K562 (cell line): ENCODE measurements around the gene TMEM229B.

Source experiments
- BACH1 ChIP-seq: fragments of 200-800 bp; sonication (Bioruptor generic); IDR thresholded peaks from 2 replicates; pipeline ENCODE4 v1.6.1; 2016; ENCODE audit warnings: missing genetic modification characterization, missing compliant biosample characterization
- BCL6 ChIP-seq: fragments of 250-450 bp; sonication (Bioruptor Pico); IDR thresholded peaks from 2 replicates; pipeline ENCODE4 v1.4.0; 2020
- CBX5 ChIP-seq: IDR thresholded peaks from 2 replicates; pipeline ENCODE4 v1.6.1; 2014; ENCODE audit warnings: low read depth, borderline replicate concordance
- GTF2F1 ChIP-seq: IDR thresholded peaks from 2 replicates; pipeline ENCODE4 v1.6.1; 2011; ENCODE audit warnings: low read depth, low read length, improper control_type of control experiment
- HCFC1 ChIP-seq: IDR thresholded peaks from 2 replicates; pipeline ENCODE4 v1.6.1; 2012; ENCODE audit warnings: low read depth, low read length, improper control_type of control experiment
- NBN ChIP-seq: fragments of 450-650 bp; IDR thresholded peaks from 2 replicates; pipeline ENCODE4 v1.6.1; 2016; ENCODE audit warnings: low read depth, mild to moderate bottlenecking
- PHF8 ChIP-seq: fragments of 200-600 bp; sonication (generic); IDR thresholded peaks from 2 replicates; pipeline ENCODE4 v1.6.1; 2012; ENCODE audit warnings: mixed run types, mild to moderate bottlenecking, inconsistent platforms, low read length, moderate library complexity, borderline replicate concordance
- POLR2A ChIP-seq: fragments of 450-650 bp; conservative IDR thresholded peaks from 2 replicates; pipeline ENCODE4 v1.6.1; 2016
- SIN3A ChIP-seq, 2 experiments: fragments of 150-350 bp in 1 of 2; IDR thresholded peaks; 2 replicates each; pipeline ENCODE4 v1.6.1; 2011 to 2016; ENCODE audit warnings: borderline replicate concordance in 2 of 2, low read depth in 2 of 2, low read length in 2 of 2, mild to moderate bottlenecking in 2 of 2, moderate library complexity in 2 of 2; ENCODE audit not compliant: control insufficient read depth in 1 of 2
- ZNF23 ChIP-seq: fragments of 250-450 bp; sonication (Bioruptor Pico); IDR thresholded peaks from 2 replicates; pipeline ENCODE4 v1.4.0; 2020; ENCODE audit warnings: mild to moderate bottlenecking
- TF ChIP-seq, protein P1 (sequence below), 3 experiments: fragments of 200-800 bp in 1 of 3; sonication (Bioruptor generic) in 1 of 3; sonication (generic) in 1 of 3; formaldehyde crosslinking in 1 of 3; IDR thresholded peaks; 2 replicates each; pipeline versions ENCODE4 v1.6.1 to v1.8.0; 2016 to 2022; ENCODE audit warnings: mild to moderate bottlenecking in 2 of 3, missing compliant biosample characterization in 2 of 3, missing genetic modification characterization in 2 of 3, missing genetic modification reagents in 1 of 3
- TF ChIP-seq, protein P2 (sequence below), 3 experiments: IDR thresholded peaks in 2 of 3; conservative IDR thresholded peaks in 1 of 3; 2 replicates each; pipeline ENCODE4 v1.5.1; 2011 to 2012; ENCODE audit warnings: low read length in 3 of 3, mild to moderate bottlenecking in 3 of 3, control low read depth in 2 of 3, improper control_type of control experiment in 1 of 3, inconsistent platforms in 1 of 3, low read depth in 1 of 3, mixed read lengths in 1 of 3, moderate library complexity in 1 of 3; ENCODE audit not compliant: insufficient read depth in 2 of 3
- TF ChIP-seq, protein P3 (sequence below): fragments of 450-650 bp; formaldehyde crosslinking; IDR thresholded peaks from 2 replicates; pipeline ENCODE4 v1.4.0; 2022; ENCODE audit warnings: missing genetic modification characterization
- TF ChIP-seq, protein P4 (sequence below): fragments of 250-450 bp; sonication (Bioruptor Pico); IDR thresholded peaks from 2 replicates; pipeline ENCODE4 v1.8.0; 2021; ENCODE audit warnings: borderline replicate concordance, mild to moderate bottlenecking, moderate library complexity; ENCODE audit not compliant: poor library complexity, severe bottlenecking

DNA sequence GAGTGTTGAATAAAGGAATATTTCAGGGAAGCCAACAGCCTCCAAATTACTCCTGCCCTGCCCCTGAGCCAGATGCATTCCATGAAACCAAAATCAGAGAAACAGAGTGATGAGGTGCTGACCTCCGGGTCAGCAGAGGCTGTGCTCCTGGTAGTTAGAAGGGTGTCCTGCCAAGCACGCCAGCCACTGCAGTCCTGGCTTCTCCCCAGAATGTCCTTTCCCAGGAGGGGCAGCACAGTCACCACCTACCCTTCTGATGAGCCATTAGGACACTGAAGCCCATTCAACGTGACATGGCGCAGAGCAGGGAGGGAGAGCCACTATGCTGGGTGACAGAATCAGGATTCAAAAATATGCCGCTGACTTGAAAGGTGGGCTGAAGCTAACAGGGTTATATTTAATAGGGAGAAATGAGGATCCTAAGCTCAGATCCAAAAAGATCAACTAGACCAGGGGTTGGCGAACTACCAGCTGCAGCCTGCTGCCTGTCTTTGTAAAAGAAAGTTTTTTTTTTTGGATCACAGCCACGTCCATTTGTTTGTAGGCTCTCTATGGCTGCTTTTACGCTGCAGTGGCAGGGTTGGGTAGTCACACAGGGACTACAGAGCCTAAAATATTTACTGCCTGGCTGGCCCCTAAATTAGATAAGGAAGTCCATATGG is 42.0 kb downstream of the TMEM229B start:
- no peak for TF ChIP-seq POLR2A
- TF ChIP-seq HCFC1 = no peak
- TF ChIP-seq, protein P1, sequence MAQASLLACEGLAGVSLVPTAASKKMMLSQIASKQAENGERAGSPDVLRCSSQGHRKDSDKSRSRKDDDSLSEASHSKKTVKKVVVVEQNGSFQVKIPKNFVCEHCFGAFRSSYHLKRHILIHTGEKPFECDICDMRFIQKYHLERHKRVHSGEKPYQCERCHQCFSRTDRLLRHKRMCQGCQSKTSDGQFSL (CRISPR knock-in tag; IDR thresholded peaks at IDR 0.05) = no peak
- TF ChIP-seq, protein P1 (tag; IDR thresholded peaks at IDR 0.05) = no peak
- TF ChIP-seq CBX5 = no peak
- no peak for TF ChIP-seq BACH1 (tag)
- TF ChIP-seq ZNF23 (CRISPR knock-in tag) = no peak
- TF ChIP-seq, protein P2, sequence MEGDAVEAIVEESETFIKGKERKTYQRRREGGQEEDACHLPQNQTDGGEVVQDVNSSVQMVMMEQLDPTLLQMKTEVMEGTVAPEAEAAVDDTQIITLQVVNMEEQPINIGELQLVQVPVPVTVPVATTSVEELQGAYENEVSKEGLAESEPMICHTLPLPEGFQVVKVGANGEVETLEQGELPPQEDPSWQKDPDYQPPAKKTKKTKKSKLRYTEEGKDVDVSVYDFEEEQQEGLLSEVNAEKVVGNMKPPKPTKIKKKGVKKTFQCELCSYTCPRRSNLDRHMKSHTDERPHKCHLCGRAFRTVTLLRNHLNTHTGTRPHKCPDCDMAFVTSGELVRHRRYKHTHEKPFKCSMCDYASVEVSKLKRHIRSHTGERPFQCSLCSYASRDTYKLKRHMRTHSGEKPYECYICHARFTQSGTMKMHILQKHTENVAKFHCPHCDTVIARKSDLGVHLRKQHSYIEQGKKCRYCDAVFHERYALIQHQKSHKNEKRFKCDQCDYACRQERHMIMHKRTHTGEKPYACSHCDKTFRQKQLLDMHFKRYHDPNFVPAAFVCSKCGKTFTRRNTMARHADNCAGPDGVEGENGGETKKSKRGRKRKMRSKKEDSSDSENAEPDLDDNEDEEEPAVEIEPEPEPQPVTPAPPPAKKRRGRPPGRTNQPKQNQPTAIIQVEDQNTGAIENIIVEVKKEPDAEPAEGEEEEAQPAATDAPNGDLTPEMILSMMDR (IDR thresholded peaks at IDR 0.05 in 2 of 3, conservative IDR thresholded peaks at IDR 0.05 in 1 of 3; ENCODE audit: insufficient read depth in 2 of 3, low read depth in 1 of 3, low read length in 3 of 3) = no peak
- TF ChIP-seq PHF8 = no peak
- no peak for TF ChIP-seq SIN3A (IDR thresholded peaks at IDR 0.05; ENCODE audit: borderline replicate concordance in 2 of 2, control insufficient read depth in 1 of 2, low read depth in 2 of 2, low read length in 2 of 2)
- no peak for TF ChIP-seq GTF2F1
- TF ChIP-seq, protein P3, sequence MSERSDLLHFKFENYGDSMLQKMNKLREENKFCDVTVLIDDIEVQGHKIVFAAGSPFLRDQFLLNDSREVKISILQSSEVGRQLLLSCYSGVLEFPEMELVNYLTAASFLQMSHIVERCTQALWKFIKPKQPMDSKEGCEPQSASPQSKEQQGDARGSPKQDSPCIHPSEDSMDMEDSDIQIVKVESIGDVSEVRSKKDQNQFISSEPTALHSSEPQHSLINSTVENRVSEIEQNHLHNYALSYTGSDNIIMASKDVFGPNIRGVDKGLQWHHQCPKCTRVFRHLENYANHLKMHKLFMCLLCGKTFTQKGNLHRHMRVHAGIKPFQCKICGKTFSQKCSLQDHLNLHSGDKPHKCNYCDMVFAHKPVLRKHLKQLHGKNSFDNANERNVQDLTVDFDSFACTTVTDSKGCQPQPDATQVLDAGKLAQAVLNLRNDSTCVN (CRISPR knock-in tag) = no peak
- TF ChIP-seq NBN = no peak
- TF ChIP-seq, protein P4, sequence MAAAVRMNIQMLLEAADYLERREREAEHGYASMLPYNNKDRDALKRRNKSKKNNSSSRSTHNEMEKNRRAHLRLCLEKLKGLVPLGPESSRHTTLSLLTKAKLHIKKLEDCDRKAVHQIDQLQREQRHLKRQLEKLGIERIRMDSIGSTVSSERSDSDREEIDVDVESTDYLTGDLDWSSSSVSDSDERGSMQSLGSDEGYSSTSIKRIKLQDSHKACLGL = no peak
- no peak for TF ChIP-seq BCL6 (CRISPR knock-in tag)
